PC-3 (cell line): ENCODE results near the gene OR5M11. TPM values are rescaled to one million over a fixed set of nuclear protein-coding genes. Genes with fewer than 3 reads are reported as not detected.
A peak's percentile ranks its signal among the peaks of the same experiment; 100 is the strongest.

Source experiments
- ATAC-seq: fragments of 200-7000 bp; cut with Tn5 transposase; 2 replicates; pipeline ENCODE4 v1.9.1; 2020; ENCODE audit warnings: mild to moderate bottlenecking, moderate library complexity
- BruUV-seq: library from RNA; stranded (reverse); fragments of 400-500 nt; replicated peaks from 2 replicates; lab custom pipeline; 2021; lab: Mats Ljungman, UMichigan
- CTCF ChIA-PET: fragments of 300-600 bp; sonication (Branson Sonifier 250); formaldehyde crosslinking; loops from one replicate; lab custom pipeline; 2022; ENCODE audit warnings: antibody characterized with exemption; lab: Charles Lee
- POLR2A ChIA-PET: fragments of 300-600 bp; sonication (Branson Sonifier 250); formaldehyde crosslinking; loops from one replicate; lab custom pipeline; 2022; ENCODE audit warnings: antibody characterized with exemption; ENCODE audit not compliant: unreplicated experiment; lab: Charles Lee
- DNase-seq: peaks from one replicate; pipeline ENCODE4 v3.0.0-alpha.2; 2015
- H2AFZ ChIP-seq: fragments of 300-600 bp; sonication (generic); 2 replicates; pipeline ENCODE4 v1.6.0; 2016; ENCODE audit warnings: antibody characterized with exemption, low read length
- H3F3A ChIP-seq: fragments of 300-600 bp; sonication (generic); one replicate; pipeline ENCODE4 v1.6.0; 2017; ENCODE audit warnings: antibody characterized with exemption, low read length, control low read depth, mild to moderate bottlenecking; ENCODE audit not compliant: unreplicated experiment
- H3K27ac ChIP-seq: fragments of 300-600 bp; sonication (generic); 2 replicates; pipeline ENCODE4 v1.5.1; 2016; ENCODE audit warnings: mild to moderate bottlenecking, low read length
- H3K27me3 ChIP-seq: fragments of 300-600 bp; sonication (generic); 2 replicates; pipeline ENCODE4 v1.6.1; 2016; ENCODE audit warnings: low read length, mixed read lengths
- H3K36me3 ChIP-seq: fragments of 300-600 bp; sonication (generic); 2 replicates; pipeline ENCODE4 v1.6.1; 2016; ENCODE audit warnings: low read depth, mixed run types, low read length, mixed read lengths
- H3K4me1 ChIP-seq: fragments of 300-600 bp; sonication (generic); 2 replicates; pipeline ENCODE4 v1.5.1; 2016; ENCODE audit warnings: low read length; ENCODE audit not compliant: insufficient read depth
- H3K4me2 ChIP-seq: fragments of 300-600 bp; sonication (generic); 2 replicates; pipeline ENCODE4 v1.6.0; 2016; ENCODE audit warnings: low read length
- H3K4me3 ChIP-seq: fragments of 300-600 bp; sonication (generic); 2 replicates; pipeline ENCODE4 v1.5.1; 2016; ENCODE audit warnings: mild to moderate bottlenecking, low read length, mixed read lengths
- H3K79me2 ChIP-seq: fragments of 300-600 bp; sonication (generic); 2 replicates; pipeline ENCODE4 v1.6.1; 2017; ENCODE audit warnings: low read length, mixed read lengths
- H3K9ac ChIP-seq: fragments of 300-600 bp; sonication (generic); 2 replicates; pipeline ENCODE4 v1.6.0; 2016; ENCODE audit warnings: mild to moderate bottlenecking, low read length
- H3K9me2 ChIP-seq: fragments of 300-600 bp; sonication (generic); replicated peaks from 2 replicates; pipeline ENCODE4 v1.6.1; 2016; ENCODE audit warnings: mixed run types, low read length, mixed read lengths
- H3K9me3 ChIP-seq: fragments of 300-600 bp; sonication (generic); 2 replicates; pipeline ENCODE4 v1.6.1; 2016; ENCODE audit warnings: low read length, mixed read lengths
- H4K20me1 ChIP-seq: fragments of 300-600 bp; sonication (generic); 2 replicates; pipeline ENCODE4 v1.6.1; 2016; ENCODE audit warnings: low read length, mixed read lengths
- CTCF ChIP-seq: fragments of 300-600 bp; sonication (generic); conservative IDR thresholded peaks from 2 replicates; pipeline ENCODE4 v1.5.1; 2017; ENCODE audit warnings: antibody characterized with exemption, low read depth, mild to moderate bottlenecking, low read length
- EZH2 ChIP-seq: fragments of 300-600 bp; sonication (generic); IDR thresholded peaks from one replicate; pipeline ENCODE4 v1.6.1; 2017; ENCODE audit warnings: antibody characterized with exemption, mild to moderate bottlenecking, low read length; ENCODE audit not compliant: unreplicated experiment
- EZH2phosphoT487 ChIP-seq: fragments of 300-600 bp; sonication (generic); IDR thresholded peaks from 2 replicates; pipeline ENCODE4 v1.6.1; 2018; ENCODE audit warnings: mild to moderate bottlenecking, antibody characterized with exemption, low read length, borderline replicate concordance
- intact Hi-C: fragments of 100-400 bp; cut with micrococcal nuclease; formaldehyde crosslinking; loops from 2 replicates; pipeline ENCODE4 v1.9.0; 2023
- total RNA-seq: library from RNA; depleted of rRNA; stranded (reverse); fragments of >200 nt; gene quantifications from 2 replicates; pipeline ENCODE4 v1.2.3, GENCODE V29; 2014

The OR5M11 gene
- total RNA-seq, 1 experiment from 2014 or later: not detected

- TF ChIP-seq EZH2 (no peak), EZH2phosphoT487 (no peak), CTCF (no peak)
- H3K9me2 ChIP-seq: no peaks in the 10 kb centered on the region
- ChIA-PET CTCF (no interaction called here), POLR2A (no interaction called here)
- 0 out of 2 replicates have a peak overlapping the region, but pooled peaks have one; percentile 1 for H3K27ac ChIP-seq
- no peaks in the 10 kb centered on the region for H3F3A ChIP-seq
- no peak overlapping the region for H3K9ac ChIP-seq
- no peaks in the 10 kb centered on the region for H3K79me2 ChIP-seq
- H3K4me1 ChIP-seq: no peaks in the 10 kb centered on the region
- H3K4me2 ChIP-seq: no peak overlapping the region
- no peaks in the 10 kb centered on the region for H4K20me1 ChIP-seq
- no TSS peak for BruUV-seq
- intact Hi-C loops: no loop called here
- no peaks in the 10 kb centered on the region for H3K36me3 ChIP-seq
- no peak for ATAC-seq
- H3K27me3 ChIP-seq: no peaks in the 10 kb centered on the region
- no peak overlapping the region for H2AFZ ChIP-seq
- H3K9me3 ChIP-seq: no peaks in the 10 kb centered on the region
- no peak overlapping the region for H3K4me3 ChIP-seq
- peak; percentile 13 for DNase-seq
Observed at GRCh38 chr11:56531856-56532255, 11.2 kb downstream of the OR5M11 start.

GRCh38 chr11:56522008-56522407, 21.0 kb downstream of the OR5M11 start:
- TF ChIP-seq EZH2 (no peak), CTCF (peak; percentile 49; the same call in 1 of the 2 replicates)
- CTCF ChIA-PET: no interaction called here
- POLR2A ChIA-PET: no interaction called here
- intact Hi-C loops: no loop called here
- DNase-seq (peak; percentile 43), ATAC-seq (no peak)
- Histone ChIP-seq H2AFZ (no peak overlapping the region), H3K79me2 (no peaks in the 10 kb centered on the region), H4K20me1 (no peaks in the 10 kb centered on the region), H3K27ac (no peak overlapping the region), H3K36me3 (no peaks in the 10 kb centered on the region), H3K27me3 (no peaks in the 10 kb centered on the region), H3K4me2 (no peak overlapping the region), H3K9me2 (no peaks in the 10 kb centered on the region), H3K9ac (no peak overlapping the region), H3K9me3 (peaks cover 6% of the 10 kb centered on the region; the same call in 1 of the 2 replicates), H3K4me3 (no peak overlapping the region), H3K4me1 (no peaks in the 10 kb centered on the region), H3F3A (no peaks in the 10 kb centered on the region)
- BruUV-seq: no TSS peak

GRCh38 chr11:56513280-56513679, 29.8 kb downstream of the OR5M11 start:
- POLR2A ChIA-PET: no interaction called here

More at GRCh38 chr11:56513280-56513679, 29.8 kb downstream of the OR5M11 start:
- Histone ChIP-seq H3K79me2 (no peaks in the 10 kb centered on the region), H4K20me1 (no peaks in the 10 kb centered on the region), H3K4me2 (no peak overlapping the region), H3K36me3 (no peaks in the 10 kb centered on the region), H2AFZ (no peak overlapping the region), H3K4me3 (no peak overlapping the region), H3K4me1 (no peaks in the 10 kb centered on the region), H3F3A (no peaks in the 10 kb centered on the region), H3K9ac (no peak overlapping the region), H3K9me2 (no peaks in the 10 kb centered on the region), H3K9me3 (0 out of 2 replicates have a peak, but pooled peaks cover 4% of the 10 kb centered on the region), H3K27ac (no peak overlapping the region), H3K27me3 (no peaks in the 10 kb centered on the region)
- TF ChIP-seq CTCF (no peak), EZH2 (no peak), EZH2phosphoT487 (no peak)
- intact Hi-C loops: no loop called here
- BruUV-seq: no TSS peak
- no peak for ATAC-seq
- CTCF ChIA-PET: no interaction called here
- no peak for DNase-seq
